GM12878 (cell line): ENCODE data around the gene COG2. TPM values are rescaled to one million over a fixed set of nuclear protein-coding genes. Genes with fewer than 3 reads are reported as not detected.

Source experiments
- ATAC-seq: fragments of 200-7000 bp; cut with Tn5 transposase; 3 replicates; pipeline ENCODE4 v1.9.1; 2020; ENCODE audit warnings: mild to moderate bottlenecking, moderate library complexity
- BruUV-seq: library from RNA; stranded (reverse); fragments of 400-500 nt; replicated peaks from 2 replicates; lab custom pipeline; 2021; lab: Mats Ljungman, UMichigan
- CTCF ChIA-PET: fragments of 300-600 bp; sonication (Branson Sonifier 250); formaldehyde crosslinking; extraction: SDS; loops from one replicate; lab custom pipeline; 2021; ENCODE audit warnings: inconsistent platforms; lab: Yijun Ruan, JAX
- POLR2A ChIA-PET: fragments of 350-600 bp; formaldehyde crosslinking; extraction: SDS; loops from one replicate; lab custom pipeline; 2021; ENCODE audit warnings: inconsistent platforms; lab: Charles Lee
- RAD21 ChIA-PET: fragments of 300-600 bp; sonication (Branson Sonifier 250); formaldehyde crosslinking; loops from one replicate; lab custom pipeline; 2023; ENCODE audit warnings: antibody characterized with exemption; ENCODE audit not compliant: unreplicated experiment; lab: Charles Lee
- SMC1A ChIA-PET: fragments of 300-600 bp; sonication (Branson Sonifier 250); formaldehyde crosslinking; loops from one replicate; lab custom pipeline; 2023; ENCODE audit not compliant: unreplicated experiment, uncharacterized antibody; lab: Charles Lee
- DNase-seq: peaks from one replicate; pipeline ENCODE4 v3.0.0-alpha.2; 2011; ENCODE audit warnings: low read depth, low spot score
- FAIRE-seq: peaks from 3 replicates; lab custom pipeline; 2011; peaks lifted over from hg19 to GRCh38; lab: Jason Lieb, UNC
- H2AFZ ChIP-seq: 2 replicates; pipeline ENCODE4 v1.6.0; 2011; ENCODE audit warnings: low read depth, low read length, control low read depth; ENCODE audit not compliant: control insufficient read depth
- H3K27ac ChIP-seq: 2 replicates; pipeline ENCODE4 v1.5.1; 2011; ENCODE audit warnings: control low read depth; ENCODE audit not compliant: control insufficient read depth, insufficient read depth
- H3K27me3 ChIP-seq, 2 experiments: replicated peaks in 1 of 2; 2 replicates each; pipeline versions ENCODE4 v1.6.0 to v1.6.1; 2011; ENCODE audit warnings: low read length in 1 of 2; ENCODE audit not compliant: control insufficient read depth in 2 of 2, insufficient read depth in 2 of 2
- H3K36me3 ChIP-seq, 2 experiments: 2 replicates each; pipeline ENCODE4 v1.5.1; 2011; ENCODE audit warnings: low read length in 1 of 2; ENCODE audit not compliant: control insufficient read depth in 2 of 2, insufficient read depth in 2 of 2
- H3K4me1 ChIP-seq: 2 replicates; pipeline ENCODE4 v1.6.1; 2011; ENCODE audit warnings: mild to moderate bottlenecking, low read length, moderate library complexity, mixed read lengths; ENCODE audit not compliant: control insufficient read depth, insufficient read depth
- H3K4me2 ChIP-seq: 2 replicates; pipeline ENCODE4 v1.6.0; 2011; ENCODE audit warnings: control low read depth; ENCODE audit not compliant: control insufficient read depth, insufficient read depth
- H3K4me3 ChIP-seq: fragments of 200-600 bp; sonication (generic); 2 replicates; pipeline ENCODE4 v1.5.1; 2016
- H3K79me2 ChIP-seq: 2 replicates; pipeline ENCODE4 v1.6.0; 2011; ENCODE audit warnings: low read length; ENCODE audit not compliant: control insufficient read depth, insufficient read depth
- H3K9ac ChIP-seq: 2 replicates; pipeline ENCODE4 v1.8.0; 2011; ENCODE audit warnings: low read length, control low read depth, mixed read lengths; ENCODE audit not compliant: control insufficient read depth, insufficient read depth
- H3K9me3 ChIP-seq: replicated peaks from 3 replicates; pipeline ENCODE4 v1.5.1; 2011; ENCODE audit warnings: mild to moderate bottlenecking, low read length; ENCODE audit not compliant: control insufficient read depth, insufficient read depth
- H4K20me1 ChIP-seq: 2 replicates; pipeline ENCODE4 v1.6.0; 2011; ENCODE audit not compliant: control insufficient read depth, insufficient read depth
- MYC ChIP-seq: IDR thresholded peaks from 2 replicates; pipeline ENCODE4 v1.6.1; 2011; ENCODE audit warnings: mild to moderate bottlenecking, low read length, moderate library complexity, inconsistent platforms; ENCODE audit not compliant: insufficient read depth, insufficient replicate concordance, insufficient read length, severe bottlenecking
- NFXL1 ChIP-seq: fragments of 450-650 bp; IDR thresholded peaks from 2 replicates; pipeline ENCODE4 v1.6.1; 2017; ENCODE audit warnings: antibody characterized with exemption, mild to moderate bottlenecking, borderline replicate concordance
- ZNF217 ChIP-seq: fragments of 450-650 bp; IDR thresholded peaks from 2 replicates; pipeline ENCODE4 v1.6.1; 2017; ENCODE audit warnings: antibody characterized with exemption, mild to moderate bottlenecking
- WGBS: methylation state at CpG from one replicate; pipeline ENCODE4 v1.1.6; 2016; ENCODE audit warnings: low lambda C conversion rate; ENCODE audit not compliant: insufficient replicate concordance, insufficient coverage; ENCODE audit errors: missing lambda C conversion rate; 5-methylcytosine and 5-hydroxymethylcytosine counted together
- in situ Hi-C: fragments of 300-500 bp; cut with MboI; formaldehyde crosslinking; loops from 9 replicates; pipeline ENCODE4 v1.14.3; 2018; ENCODE audit warnings: mixed read lengths
- intact Hi-C: fragments of 100-400 bp; cut with micrococcal nuclease; formaldehyde crosslinking; loops from one replicate; pipeline ENCODE4 v1.14.2; 2022; ENCODE audit not compliant: unreplicated experiment
- polyA plus RNA-seq, 11 experiments: library from polyadenylated mRNA; depleted of rRNA in 4 of 11; unstranded in 6 of 11; stranded (reverse) in 5 of 11; fragments of >200 nt; fragmentation: Nextera tagmentation in 4 of 11; fragmentation: Illumina TruSeq in 1 of 11; extraction: Ambion mirVana in 4 of 11; extraction: Trizol in 1 of 11; gene quantifications; 1 replicate in 1 of 11; 2 replicates in 10 of 11; pipeline versions ENCODE4 v1.2.1 to v1.2.3, GENCODE V29; 2011 to 2016; ENCODE audit warnings: inconsistent platforms in 2 of 11, missing spikeins in 2 of 11, low read depth in 1 of 11
- total RNA-seq, 4 experiments: library from RNA; depleted of rRNA in 3 of 4; stranded (reverse); fragments of >200 nt in 3 of 4; fragmentation: Illumina TruSeq in 1 of 4; extraction: Trizol in 1 of 4; gene quantifications; 2 replicates each; pipeline versions ENCODE4 v1.2.1 to v1.2.3, GENCODE V29; 2013 to 2021
- TF ChIP-seq, protein P1 (sequence below): IDR thresholded peaks from 2 replicates; pipeline ENCODE4 v1.6.1; 2011; ENCODE audit warnings: borderline replicate concordance, low read depth, mild to moderate bottlenecking, moderate library complexity, low read length; ENCODE audit not compliant: insufficient read depth, poor library complexity, severe bottlenecking
- TF ChIP-seq, protein P2 (sequence below): fragments of 450-650 bp; IDR thresholded peaks from 2 replicates; pipeline ENCODE4 v1.6.1; 2017; ENCODE audit warnings: borderline replicate concordance

Gene COG2
- total and polyA plus RNA-seq, 10 of the 15 experiments (the other 5 are each of a cell fraction or from before 2014, with no cell fraction given): 15.0 to 31.5 (median 28.3) TPM

DNA sequence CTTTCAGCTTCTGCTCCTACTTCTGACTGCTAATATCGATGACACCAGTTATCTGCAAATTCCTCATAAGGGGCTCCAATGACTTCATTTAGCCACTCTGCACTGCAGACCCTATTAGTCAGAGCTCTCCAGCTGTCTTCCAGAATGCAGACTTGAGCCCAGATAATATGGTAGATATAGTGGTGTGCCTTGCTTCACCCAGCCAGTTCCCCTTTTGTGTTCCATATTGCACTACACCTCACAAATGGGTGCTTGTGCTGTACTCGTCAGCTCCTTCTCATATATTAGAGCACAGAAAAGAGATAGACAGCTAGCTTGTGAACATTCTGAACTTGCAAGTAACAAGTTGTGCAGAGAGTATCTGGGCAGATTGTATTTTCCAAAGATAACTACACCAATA is 23.7 kb upstream of the COG2 start:
- Histone ChIP-seq H3K79me2 (no peaks in the 10 kb centered on the region), H3K4me1 (no peaks in the 10 kb centered on the region), H3K4me3 (no peak overlapping the region), H3K27ac (no peak overlapping the region), H3K9ac (no peak overlapping the region), H3K36me3 (no peaks in the 10 kb centered on the region), H4K20me1 (no peaks in the 10 kb centered on the region), H3K4me2 (no peak overlapping the region), H2AFZ (no peak overlapping the region), H3K27me3 (no peaks in the 10 kb centered on the region; a peak in 2 of 4 replicates), H3K9me3 (no peaks in the 10 kb centered on the region)
- BruUV-seq: no TSS peak
- CTCF ChIA-PET: no interaction called here
- POLR2A ChIA-PET: no interaction called here
- no peak for FAIRE-seq
- in situ Hi-C loops: no loop called here
- SMC1A ChIA-PET: no interaction called here
- WGBS: 43% methylated on average over 2 of the region's 2 CpGs
- TF ChIP-seq, protein P1, sequence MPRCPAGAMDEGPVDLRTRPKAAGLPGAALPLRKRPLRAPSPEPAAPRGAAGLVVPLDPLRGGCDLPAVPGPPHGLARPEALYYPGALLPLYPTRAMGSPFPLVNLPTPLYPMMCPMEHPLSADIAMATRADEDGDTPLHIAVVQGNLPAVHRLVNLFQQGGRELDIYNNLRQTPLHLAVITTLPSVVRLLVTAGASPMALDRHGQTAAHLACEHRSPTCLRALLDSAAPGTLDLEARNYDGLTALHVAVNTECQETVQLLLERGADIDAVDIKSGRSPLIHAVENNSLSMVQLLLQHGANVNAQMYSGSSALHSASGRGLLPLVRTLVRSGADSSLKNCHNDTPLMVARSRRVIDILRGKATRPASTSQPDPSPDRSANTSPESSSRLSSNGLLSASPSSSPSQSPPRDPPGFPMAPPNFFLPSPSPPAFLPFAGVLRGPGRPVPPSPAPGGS: no peak
- TF ChIP-seq MYC (no peak), NFXL1 (no peak), ZNF217 (no peak)
- TF ChIP-seq, protein P2, sequence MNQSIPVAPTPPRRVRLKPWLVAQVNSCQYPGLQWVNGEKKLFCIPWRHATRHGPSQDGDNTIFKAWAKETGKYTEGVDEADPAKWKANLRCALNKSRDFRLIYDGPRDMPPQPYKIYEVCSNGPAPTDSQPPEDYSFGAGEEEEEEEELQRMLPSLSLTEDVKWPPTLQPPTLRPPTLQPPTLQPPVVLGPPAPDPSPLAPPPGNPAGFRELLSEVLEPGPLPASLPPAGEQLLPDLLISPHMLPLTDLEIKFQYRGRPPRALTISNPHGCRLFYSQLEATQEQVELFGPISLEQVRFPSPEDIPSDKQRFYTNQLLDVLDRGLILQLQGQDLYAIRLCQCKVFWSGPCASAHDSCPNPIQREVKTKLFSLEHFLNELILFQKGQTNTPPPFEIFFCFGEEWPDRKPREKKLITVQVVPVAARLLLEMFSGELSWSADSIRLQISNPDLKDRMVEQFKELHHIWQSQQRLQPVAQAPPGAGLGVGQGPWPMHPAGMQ: no peak
- intact Hi-C loops: no loop called here
- no peak for DNase-seq
- ATAC-seq: no peak
- RAD21 ChIA-PET: no interaction called here
